Measurements from ENCODE around the gene CCT5.
"Not testable (repeated sequence)": the region's sequence is repeated elsewhere in the genome, so short reads cannot be mapped to it uniquely, and the experiment has no call there.

CCT5 gene

GRCh38 chr5:10247217-10247616 is 2.9 kb upstream of the CCT5 start:
- not testable (repeated sequence) for DNase-seq

- no peak for DNase-seq
These were observed 1.5 kb upstream of the CCT5 start for GRCh38 chr5:10248378-10249260.

- no peak for DNase-seq
These were observed 761 bp downstream of the CCT5 start for GRCh38 chr5:10250806-10251276.

- no peak for DNase-seq
These were observed 1.3 kb downstream of the CCT5 start for GRCh38 chr5:10251405-10251804.

GRCh38 chr5:10253390-10253789 is 3.3 kb downstream of the CCT5 start:
- DNase-seq: no peak

- no peak for DNase-seq
These were observed 4.6 kb downstream of the CCT5 start for GRCh38 chr5:10254686-10255085.

GRCh38 chr5:10257870-10258269 is 7.8 kb downstream of the CCT5 start:
- no peak for DNase-seq

- no peak for DNase-seq
These were observed 9.8 kb downstream of the CCT5 start for GRCh38 chr5:10259899-10260298.

GRCh38 chr5:10261065-10261464 is 11.0 kb downstream of the CCT5 start:
- DNase-seq: no peak

- DNase-seq: no peak
These were observed 12.2 kb downstream of the CCT5 start for GRCh38 chr5:10262121-10262774.

- no peak for DNase-seq
These were observed 12.9 kb downstream of the CCT5 start for GRCh38 chr5:10262995-10263394.

GRCh38 chr5:10264604-10265003 is 14.5 kb downstream of the CCT5 start:
- no peak for DNase-seq

GRCh38 chr5:10265245-10266109 is 15.4 kb downstream of the CCT5 start:
- no peak for DNase-seq

- DNase-seq: no peak
These were observed 16.1 kb downstream of the CCT5 start for GRCh38 chr5:10266137-10266536.

GRCh38 chr5:10266839-10267238 is 16.8 kb downstream of the CCT5 start:
- DNase-seq: no peak

- DNase-seq: no peak
These were observed 18.0 kb downstream of the CCT5 start for GRCh38 chr5:10268100-10268499.

- DNase-seq: no peak
These were observed 22.2 kb downstream of the CCT5 start for GRCh38 chr5:10272053-10272874.

GRCh38 chr5:10272875-10273209 is 22.8 kb downstream of the CCT5 start:
- DNase-seq: not testable (repeated sequence)

- DNase-seq: no peak
These were observed 25.4 kb downstream of the CCT5 start for GRCh38 chr5:10275460-10275859.

GRCh38 chr5:10275991-10276390 is 25.9 kb downstream of the CCT5 start:
- DNase-seq: no peak

- no peak for DNase-seq
These were observed 26.6 kb downstream of the CCT5 start for GRCh38 chr5:10276691-10277090.
